ENCODE data around the gene PLA2G12B. TPM values are rescaled to one million over a fixed set of nuclear protein-coding genes. Genes with fewer than 3 reads are reported as not detected.

PLA2G12B gene
- total and polyA plus RNA-seq, 9 donors = not detected

DNA sequence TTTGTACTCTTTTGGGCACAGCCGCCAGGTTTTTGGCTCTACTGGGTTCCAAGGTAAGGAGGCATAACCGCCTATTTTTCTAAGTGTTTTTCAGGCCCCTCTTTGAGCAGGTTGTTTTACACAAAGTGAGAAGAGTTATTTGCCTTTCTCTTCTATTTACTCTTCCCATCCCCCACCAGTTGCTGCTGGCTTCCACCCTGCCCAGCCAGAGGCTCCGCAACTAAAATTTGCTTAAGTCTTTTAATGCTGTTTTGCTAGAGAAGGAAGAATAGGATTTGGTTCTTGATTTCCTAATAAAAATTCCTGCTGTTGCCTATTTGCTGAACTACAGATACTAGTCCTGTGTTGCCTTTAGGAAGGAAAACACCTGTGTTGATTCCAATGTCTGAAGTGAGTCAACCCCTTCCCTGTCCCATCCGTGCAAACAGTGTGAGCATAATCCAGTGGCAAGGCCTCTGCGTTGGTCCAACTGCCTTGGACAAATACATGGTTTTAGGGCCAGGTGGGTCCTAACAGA is 1.9 kb downstream of the PLA2G12B start:
- Histone ChIP-seq H3K4me1 (ENCODE audit: insufficient read depth) (no peaks in the 10 kb centered on the region), H3K27ac (no peak overlapping the region), H3K36me3 (no peaks in the 10 kb centered on the region), H3K4me3 (no peak overlapping the region), H3K9me3 (no peaks in the 10 kb centered on the region), H3K27me3 (no peaks in the 10 kb centered on the region)
- no peak for DNase-seq
- WGBS, 3 donors = 63 to 71% (median 70%) methylated on average over 5 of the region's 5 CpGs
- intact Hi-C loops (cut with DNase I) = no loop called here
- TF ChIP-seq CTCF (IDR thresholded peaks at IDR 0.05) = no peak
- TF ChIP-seq EP300 (IDR thresholded peaks at IDR 0.05) = no peak
- no peak for TF ChIP-seq POLR2A (IDR thresholded peaks at IDR 0.05)

- Histone ChIP-seq H3K27ac (no peak overlapping the region), H3K36me3 (no peaks in the 10 kb centered on the region), H3K9me3 (no peaks in the 10 kb centered on the region), H3K27me3 (no peaks in the 10 kb centered on the region), H3K4me3 (no peak overlapping the region), H3K4me1 (ENCODE audit: insufficient read depth) (no peaks in the 10 kb centered on the region)
- no peak for DNase-seq
- 86 to 91% (median 87%) methylated on average over 6 of the region's 6 CpGs for WGBS, 3 donors
- intact Hi-C loops (cut with DNase I) = no loop called here
- TF ChIP-seq EP300 (IDR thresholded peaks at IDR 0.05) (no peak), POLR2A (IDR thresholded peaks at IDR 0.05) (no peak), CTCF (IDR thresholded peaks at IDR 0.05) (no peak)
Measured at GRCh38 chr10:72952189-72952588, 2.4 kb downstream of the PLA2G12B start.

GRCh38 chr10:72951760-72952159 is 2.8 kb downstream of the PLA2G12B start:
- DNase-seq = no peak
- WGBS, 3 donors = 46 to 65% (median 53%) methylated on average over 3 of the region's 3 CpGs
- no peak overlapping the region for H3K27ac ChIP-seq
- no peaks in the 10 kb centered on the region for H3K4me1 ChIP-seq (ENCODE audit: insufficient read depth)
- TF ChIP-seq POLR2A (IDR thresholded peaks at IDR 0.05) = no peak
- no peak for TF ChIP-seq EP300 (IDR thresholded peaks at IDR 0.05)
- no peak for TF ChIP-seq CTCF (IDR thresholded peaks at IDR 0.05)
- no peaks in the 10 kb centered on the region for H3K36me3 ChIP-seq
- no peaks in the 10 kb centered on the region for H3K27me3 ChIP-seq
- intact Hi-C loops (cut with DNase I) = no loop called here
- no peaks in the 10 kb centered on the region for H3K9me3 ChIP-seq
- no peak overlapping the region for H3K4me3 ChIP-seq

- Histone ChIP-seq H3K4me3 (no peak overlapping the region), H3K9me3 (no peaks in the 10 kb centered on the region), H3K27me3 (no peaks in the 10 kb centered on the region), H3K4me1 (ENCODE audit: insufficient read depth) (no peaks in the 10 kb centered on the region), H3K36me3 (no peaks in the 10 kb centered on the region), H3K27ac (no peak overlapping the region)
- 37 to 56% (median 52%) methylated on average over 6 of the region's 6 CpGs for WGBS, 3 donors
- intact Hi-C loops (cut with DNase I) = no loop called here
- no peak for TF ChIP-seq EP300 (IDR thresholded peaks at IDR 0.05)
- no peak for TF ChIP-seq CTCF (IDR thresholded peaks at IDR 0.05)
- TF ChIP-seq POLR2A (IDR thresholded peaks at IDR 0.05) = no peak
- no peak for DNase-seq
Measured at GRCh38 chr10:72948762-72949161, 5.8 kb downstream of the PLA2G12B start.

All from ovary (tissue), 9 donors.